T-helper 1 cell treated with Interleukin-12 subunit alpha and Interleukin-12 subunit beta and Interleukin-4 antibody, amounts not matched to agents 30 μg/mL and 1 μg/mL, for 36 hours (primary cell): ENCODE results near the gene ASB16.
A peak's percentile ranks its signal among the peaks of the same experiment; 100 is the strongest.

Source experiments
- H3K27ac Mint-ChIP-seq: one replicate; pipeline ENCODE4 v1.8.0; 2021; ENCODE audit warnings: mild to moderate bottlenecking, mixed read lengths
- H3K27me3 Mint-ChIP-seq: one replicate; pipeline ENCODE4 v1.8.0; 2021; ENCODE audit warnings: low read depth, mixed read lengths
- H3K36me3 Mint-ChIP-seq: one replicate; pipeline ENCODE4 v1.8.0; 2021; ENCODE audit warnings: low read depth, mixed read lengths
- H3K4me1 Mint-ChIP-seq: one replicate; pipeline ENCODE4 v1.8.0; 2021; ENCODE audit warnings: low read depth, mixed read lengths
- H3K4me3 Mint-ChIP-seq: one replicate; pipeline ENCODE4 v1.8.0; 2021; ENCODE audit warnings: mild to moderate bottlenecking, moderate library complexity, mixed read lengths
- H3K9me3 Mint-ChIP-seq: one replicate; pipeline ENCODE4 v1.8.0; 2021; ENCODE audit warnings: mixed read lengths

The ASB16 gene

GRCh38 chr17:44218344-44219107 lies 48.0 kb downstream of the ASB16 start:
- Mint-ChIP-seq H3K27me3 (peaks cover 3% of the 10 kb centered on the region), H3K4me1 (peaks cover 42% of the 10 kb centered on the region), H3K9me3 (no peaks in the 10 kb centered on the region), H3K27ac (peak overlapping the region; percentile 83), H3K4me3 (peak overlapping the region; percentile 90), H3K36me3 (peaks cover 43% of the 10 kb centered on the region)

- Mint-ChIP-seq H3K27me3 (peaks cover 6% of the 10 kb centered on the region), H3K27ac (no peak overlapping the region), H3K4me3 (no peak overlapping the region), H3K4me1 (peaks cover 35% of the 10 kb centered on the region), H3K36me3 (peaks cover 37% of the 10 kb centered on the region), H3K9me3 (no peaks in the 10 kb centered on the region)
These were observed 48.7 kb downstream of the ASB16 start for GRCh38 chr17:44219108-44219615.

- Mint-ChIP-seq H3K4me3 (peak within 1 kb of the TSS; percentile 90), H3K4me1 (peaks cover 34% of the 10 kb centered on the region), H3K36me3 (peaks cover 31% of the 10 kb centered on the region), H3K27ac (peak within 1 kb of the TSS; percentile 91), H3K27me3 (peaks cover 6% of the 10 kb centered on the region), H3K9me3 (no peaks in the 10 kb centered on the region)
These were observed 49.2 kb downstream of the ASB16 start, which contains the start of gene UBTF for GRCh38 chr17:44219616-44220212. TSS of gene UBTF (minus strand) at chr17:44219675. CDS start at chr17:44218229, 1,446 bp downstream.

GRCh38 chr17:44220213-44221083 lies 49.9 kb downstream of the ASB16 start:
- Mint-ChIP-seq H3K9me3 (no peaks in the 10 kb centered on the region), H3K4me1 (peaks cover 28% of the 10 kb centered on the region), H3K4me3 (peak overlapping the region; percentile 91), H3K27ac (peak overlapping the region; percentile 91), H3K27me3 (peaks cover 6% of the 10 kb centered on the region), H3K36me3 (peaks cover 25% of the 10 kb centered on the region)

GRCh38 chr17:44221084-44221861 lies 50.8 kb downstream of the ASB16 start:
- H3K9me3 Mint-ChIP-seq: no peaks in the 10 kb centered on the region
- peak overlapping the region; percentile 91 for H3K27ac Mint-ChIP-seq
- H3K27me3 Mint-ChIP-seq: peaks cover 6% of the 10 kb centered on the region
- H3K36me3 Mint-ChIP-seq: peaks cover 16% of the 10 kb centered on the region
- peaks cover 20% of the 10 kb centered on the region for H3K4me1 Mint-ChIP-seq
- peak overlapping the region; percentile 91 for H3K4me3 Mint-ChIP-seq

- H3K4me3 Mint-ChIP-seq: peak overlapping the region; percentile 91
- H3K27ac Mint-ChIP-seq: peak overlapping the region; percentile 91
- H3K9me3 Mint-ChIP-seq: no peaks in the 10 kb centered on the region
- H3K4me1 Mint-ChIP-seq: peaks cover 16% of the 10 kb centered on the region
- H3K36me3 Mint-ChIP-seq: peaks cover 11% of the 10 kb centered on the region
- peaks cover 6% of the 10 kb centered on the region for H3K27me3 Mint-ChIP-seq
These were observed 51.3 kb downstream of the ASB16 start for GRCh38 chr17:44221862-44222111.

- Mint-ChIP-seq H3K4me1 (peaks cover 12% of the 10 kb centered on the region), H3K36me3 (peaks cover 7% of the 10 kb centered on the region)
These were observed 51.8 kb downstream of the ASB16 start for GRCh38 chr17:44222112-44222869.

GRCh38 chr17:44223541-44224071 lies 53.1 kb downstream of the ASB16 start:
- Mint-ChIP-seq H3K9me3 (no peaks in the 10 kb centered on the region), H3K4me3 (no peak overlapping the region), H3K27me3 (peaks cover 6% of the 10 kb centered on the region), H3K27ac (no peak overlapping the region), H3K36me3 (peaks cover 3% of the 10 kb centered on the region), H3K4me1 (peaks cover 8% of the 10 kb centered on the region)

More at GRCh38 chr17:44222112-44222869, 51.8 kb downstream of the ASB16 start:
- H3K27me3 Mint-ChIP-seq: peaks cover 6% of the 10 kb centered on the region
- peak overlapping the region; percentile 91 for H3K27ac Mint-ChIP-seq
- peak overlapping the region; percentile 91 for H3K4me3 Mint-ChIP-seq
- H3K9me3 Mint-ChIP-seq: no peaks in the 10 kb centered on the region
